Upper lobe of left lung (tissue), 4 donors: ENCODE results near the gene MSMB.

Source experiments
- CTCF ChIP-seq, 6 experiments: fragments of 450-650 bp in 4 of 6; fragments of 200-600 bp in 2 of 6; sonication (generic) in 2 of 6; IDR thresholded peaks; one replicate each; pipeline ENCODE4 v1.5.1; 2016 to 2019; ENCODE audit warnings: antibody characterized with exemption in 6 of 6
- EP300 ChIP-seq, 4 donors: sonication (generic); formaldehyde crosslinking; IDR thresholded peaks; one replicate each; pipeline ENCODE4 v1.5.1; 2017; ENCODE audit warnings: antibody characterized with exemption in 4 of 4, control low read depth in 2 of 4
- POLR2A ChIP-seq, 4 donors: fragments of 450-650 bp; IDR thresholded peaks; one replicate each; pipeline ENCODE4 v1.5.1; 2016 to 2017; ENCODE audit warnings: antibody characterized with exemption in 4 of 4, mild to moderate bottlenecking in 2 of 4
- POLR2AphosphoS5 ChIP-seq, 2 donors: sonication (generic); formaldehyde crosslinking; IDR thresholded peaks; one replicate each; pipeline ENCODE4 v1.5.1; 2017; ENCODE audit warnings: antibody characterized with exemption in 2 of 2

GRCh38 chr10:46024948-46025347 lies 21.1 kb downstream of the MSMB start:
- no peak for TF ChIP-seq POLR2A (IDR thresholded peaks at IDR 0.05)
- TF ChIP-seq CTCF (IDR thresholded peaks at IDR 0.05) = no peak
- TF ChIP-seq POLR2AphosphoS5 (IDR thresholded peaks at IDR 0.05) = no peak
- no peak for TF ChIP-seq EP300 (IDR thresholded peaks at IDR 0.05)
